GM23248 (cell line): Measurements from ENCODE around the gene HBZ. TPM values are rescaled to one million over a fixed set of nuclear protein-coding genes. Genes with fewer than 3 reads are reported as not detected.

Source experiments
- DNase-seq: peaks from one replicate; pipeline ENCODE4 v3.0.0-alpha.2; 2015
- H2AFZ ChIP-seq: fragments of 200-600 bp; sonication (generic); 2 replicates; pipeline ENCODE4 v1.6.1; 2016; ENCODE audit warnings: antibody characterized with exemption
- H3F3A ChIP-seq: fragments of 200-600 bp; sonication (generic); 2 replicates; pipeline ENCODE4 v1.6.1; 2016; ENCODE audit warnings: mild to moderate bottlenecking, antibody characterized with exemption, mixed run types; ENCODE audit not compliant: insufficient read depth
- H3K27ac ChIP-seq: fragments of 200-600 bp; sonication (generic); 2 replicates; pipeline ENCODE4 v1.5.1; 2016; ENCODE audit warnings: mild to moderate bottlenecking
- H3K27me3 ChIP-seq: fragments of 200-600 bp; sonication (generic); replicated peaks from 2 replicates; pipeline ENCODE4 v1.6.1; 2016; ENCODE audit warnings: mild to moderate bottlenecking; ENCODE audit not compliant: insufficient read depth
- H3K36me3 ChIP-seq: fragments of 200-600 bp; sonication (generic); 2 replicates; pipeline ENCODE4 v1.6.1; 2016; ENCODE audit warnings: low read depth, mild to moderate bottlenecking
- H3K4me1 ChIP-seq: fragments of 200-600 bp; sonication (generic); 2 replicates; pipeline ENCODE4 v1.6.1; 2016; ENCODE audit warnings: mild to moderate bottlenecking; ENCODE audit not compliant: insufficient read depth
- H3K4me2 ChIP-seq: fragments of 200-600 bp; sonication (generic); one replicate; pipeline ENCODE4 v1.6.1; 2016; ENCODE audit warnings: mild to moderate bottlenecking; ENCODE audit not compliant: unreplicated experiment
- H3K4me3 ChIP-seq: fragments of 200-600 bp; sonication (generic); 2 replicates; pipeline ENCODE4 v1.5.1; 2016; ENCODE audit warnings: mild to moderate bottlenecking
- H3K79me2 ChIP-seq: fragments of 200-600 bp; sonication (generic); 2 replicates; pipeline ENCODE4 v1.6.1; 2016; ENCODE audit warnings: mild to moderate bottlenecking; ENCODE audit not compliant: insufficient read depth
- H3K9ac ChIP-seq: fragments of 200-600 bp; sonication (generic); 2 replicates; pipeline ENCODE4 v1.6.1; 2016; ENCODE audit warnings: mild to moderate bottlenecking
- H3K9me2 ChIP-seq: fragments of 200-600 bp; sonication (generic); 2 replicates; pipeline ENCODE4 v1.6.1; 2016; ENCODE audit warnings: mixed run types, mild to moderate bottlenecking, moderate library complexity; ENCODE audit not compliant: insufficient read depth
- H3K9me3 ChIP-seq: fragments of 200-600 bp; sonication (generic); one replicate; pipeline ENCODE4 v1.6.1; 2017; ENCODE audit warnings: low read depth
- H4K20me1 ChIP-seq: fragments of 200-600 bp; sonication (generic); 2 replicates; pipeline ENCODE4 v1.6.0; 2016; ENCODE audit not compliant: insufficient read depth
- EZH2 ChIP-seq: fragments of 200-600 bp; sonication (generic); IDR thresholded peaks from 2 replicates; pipeline ENCODE4 v1.6.1; 2018; ENCODE audit warnings: antibody characterized with exemption, mild to moderate bottlenecking; ENCODE audit not compliant: insufficient read depth, poor library complexity, severe bottlenecking
- EZH2phosphoT487 ChIP-seq: fragments of 200-600 bp; sonication (generic); IDR thresholded peaks from 2 replicates; pipeline ENCODE4 v1.6.1; 2018; ENCODE audit warnings: antibody characterized with exemption, moderate library complexity, mild to moderate bottlenecking, low read depth; ENCODE audit not compliant: insufficient read depth
- WGBS, 2 experiments: methylation state at CpG; one replicate each; pipeline ENCODE4 v1.1.6; 2015 to 2017; ENCODE audit warnings: low lambda C conversion rate in 2 of 2, low coverage in 1 of 2; ENCODE audit errors: missing lambda C conversion rate in 2 of 2; 5-methylcytosine and 5-hydroxymethylcytosine counted together
- in situ Hi-C: fragments of 300-500 bp; cut with MboI; formaldehyde crosslinking; loops from 2 replicates; pipeline ENCODE4 v1.15.0; 2020
- polyA plus RNA-seq: library from polyadenylated mRNA; unstranded; fragments of >200 nt; fragmentation: Nextera tagmentation; extraction: Ambion mirVana; gene quantifications from 2 replicates; pipeline ENCODE4 v1.2.1, GENCODE V29; 2016
- total RNA-seq: library from RNA; depleted of rRNA; stranded (reverse); fragments of >200 nt; shearing (Covaris generic); gene quantifications from 2 replicates; pipeline ENCODE4 v1.2.3, GENCODE V29; 2014

Gene HBZ
- total and polyA plus RNA-seq, 2 experiments from 2014 or later, result not detected

- peaks cover 4% of the 10 kb centered on the region; the same call in 1 of the 2 replicates for H4K20me1 ChIP-seq
Observed at GRCh38 chr16:129075-129474, 23.4 kb upstream of the HBZ start.

GRCh38 chr16:130533-131173 is 21.8 kb upstream of the HBZ start:
- DNase-seq, result no peak
- Histone ChIP-seq H3K27me3 (no peaks in the 10 kb centered on the region), H3K9me3 (no peaks in the 10 kb centered on the region), H3K79me2 (peaks cover 73% of the 10 kb centered on the region), H3K4me3 (no peak overlapping the region), H4K20me1 (peaks cover 7% of the 10 kb centered on the region; the same call in 1 of the 2 replicates), H3F3A (no peaks in the 10 kb centered on the region), H3K27ac (no peak overlapping the region), H3K36me3 (no peaks in the 10 kb centered on the region), H3K9me2 (no peaks in the 10 kb centered on the region), H3K4me2 (no peak overlapping the region), H3K4me1 (no peaks in the 10 kb centered on the region), H2AFZ (no peak overlapping the region), H3K9ac (no peak overlapping the region)
- WGBS, 2 experiments, result 97 to 98% methylated on average over 15 of the region's 15 CpGs
- in situ Hi-C loops, result no loop called here
- TF ChIP-seq EZH2 (no peak), EZH2phosphoT487 (no peak)

More at GRCh38 chr16:129075-129474, 23.4 kb upstream of the HBZ start:
- Histone ChIP-seq H3K9me3 (no peaks in the 10 kb centered on the region), H3F3A (no peaks in the 10 kb centered on the region), H3K9ac (no peak overlapping the region), H3K4me1 (no peaks in the 10 kb centered on the region), H3K9me2 (no peaks in the 10 kb centered on the region), H3K27me3 (no peaks in the 10 kb centered on the region), H3K4me3 (no peak overlapping the region), H3K4me2 (no peak overlapping the region), H3K27ac (no peak overlapping the region), H2AFZ (no peak overlapping the region), H3K36me3 (no peaks in the 10 kb centered on the region), H3K79me2 (peaks cover 60% of the 10 kb centered on the region)
- in situ Hi-C loops, result no loop called here
- no peak for DNase-seq
- TF ChIP-seq EZH2phosphoT487 (no peak), EZH2 (no peak)
- WGBS, 2 experiments, result 92 to 97% methylated on average over 2 of the region's 2 CpGs

- WGBS, 2 experiments, result 93 to 95% methylated on average over 7 of the region's 7 CpGs
- no peak overlapping the region for H3K4me2 ChIP-seq
- no peak overlapping the region for H3K27ac ChIP-seq
- no peaks in the 10 kb centered on the region for H3K27me3 ChIP-seq
- no peaks in the 10 kb centered on the region for H3K9me3 ChIP-seq
- peaks cover 87% of the 10 kb centered on the region for H3K79me2 ChIP-seq
- in situ Hi-C loops, result no loop called here
- H3K4me3 ChIP-seq, result no peak overlapping the region
- H3F3A ChIP-seq, result no peaks in the 10 kb centered on the region
- H3K36me3 ChIP-seq, result no peaks in the 10 kb centered on the region
- no peaks in the 10 kb centered on the region for H3K9me2 ChIP-seq
- no peak overlapping the region for H2AFZ ChIP-seq
- 0 out of 2 replicates have a peak, but pooled peaks cover under 1% of the 10 kb centered on the region for H3K4me1 ChIP-seq
- no peak for DNase-seq
- TF ChIP-seq EZH2phosphoT487 (no peak), EZH2 (no peak)
- no peak overlapping the region for H3K9ac ChIP-seq
- peaks cover 7% of the 10 kb centered on the region; the same call in 1 of the 2 replicates for H4K20me1 ChIP-seq
Observed at GRCh38 chr16:132120-132519, 20.3 kb upstream of the HBZ start.

- Histone ChIP-seq H3K9ac (no peak overlapping the region), H3K4me2 (no peak overlapping the region), H2AFZ (no peak overlapping the region), H3K27ac (no peak overlapping the region), H3K36me3 (no peaks in the 10 kb centered on the region), H3K27me3 (no peaks in the 10 kb centered on the region), H4K20me1 (peaks cover 7% of the 10 kb centered on the region; the same call in 1 of the 2 replicates), H3K4me3 (no peak overlapping the region), H3F3A (no peaks in the 10 kb centered on the region), H3K79me2 (peaks cover 89% of the 10 kb centered on the region), H3K4me1 (0 out of 2 replicates have a peak, but pooled peaks cover 5% of the 10 kb centered on the region), H3K9me2 (no peaks in the 10 kb centered on the region), H3K9me3 (no peaks in the 10 kb centered on the region)
- TF ChIP-seq EZH2phosphoT487, result no peak
- TF ChIP-seq EZH2, result no peak
- no peak for DNase-seq
- in situ Hi-C loops, result no loop called here
- 98 to 100% methylated on average over 2 of the region's 2 CpGs for WGBS, 2 experiments
Observed at GRCh38 chr16:133716-134115, 18.7 kb upstream of the HBZ start.
